ENCODE measurements around the gene NES. TPM values are rescaled to one million over a fixed set of nuclear protein-coding genes. Genes with fewer than 3 reads are reported as not detected.

NES gene
- total and polyA plus RNA-seq, 11 donors, result 59.7 to 499 (median 158) TPM

DNA sequence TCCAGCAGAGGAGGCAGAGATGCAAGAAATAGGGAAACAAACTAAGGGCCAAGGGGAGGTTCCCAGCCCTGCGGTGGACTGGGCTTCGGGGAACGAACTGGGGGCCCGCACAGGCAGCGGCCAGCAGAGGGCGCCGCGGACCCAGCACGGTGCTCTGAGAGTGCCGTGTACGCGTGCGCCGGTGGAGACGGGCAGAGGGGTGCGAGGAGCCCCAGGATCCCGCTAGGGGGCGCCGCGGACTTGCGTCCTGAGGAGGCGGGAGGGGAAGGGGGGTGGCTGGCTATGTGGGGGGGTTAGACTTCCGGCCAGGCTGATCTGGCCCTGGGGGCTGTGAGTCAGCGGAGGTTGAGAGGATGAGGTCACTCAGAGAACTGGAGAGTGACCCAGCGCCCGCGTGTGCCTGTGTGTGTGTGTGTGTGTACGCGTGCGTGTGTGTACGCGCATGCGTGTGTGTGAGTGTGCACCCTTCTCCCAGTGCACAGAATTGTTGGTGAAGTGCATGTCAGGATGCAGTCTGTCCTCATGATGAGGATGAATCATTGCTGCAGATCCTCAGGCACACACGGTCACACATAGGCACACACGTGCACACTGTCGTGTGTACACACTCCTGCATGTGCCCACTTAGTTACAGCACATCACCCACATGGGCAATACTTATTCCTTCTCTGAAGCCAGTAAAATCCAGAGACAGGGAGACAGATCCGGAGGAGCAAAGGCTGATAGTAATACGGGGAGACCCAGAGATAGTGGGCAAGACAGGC is 17.0 kb downstream of the NES start:
- peaks cover 26 to 82% (median 69%) of the 10 kb centered on the region in 12 donors for H3K4me1 ChIP-seq
- intact Hi-C loops (cut with DNase I), result loop anchor here (1.0 to 10.0 kb wide), 12 partner anchors 17 to 545 kb away; partner anchors contain the start of genes NES (in 5 of the 10), MEF2D (in 3 of the 10), CRABP2 (in 1 of the 10) and LMNA (in 1 of the 10)
- no peaks in the 10 kb centered on the region for H3K36me3 ChIP-seq
- peak in 1 of 2 donors; percentile 33 for TF ChIP-seq POLR2A (IDR thresholded peaks at IDR 0.05)
- TF ChIP-seq, protein P1, sequence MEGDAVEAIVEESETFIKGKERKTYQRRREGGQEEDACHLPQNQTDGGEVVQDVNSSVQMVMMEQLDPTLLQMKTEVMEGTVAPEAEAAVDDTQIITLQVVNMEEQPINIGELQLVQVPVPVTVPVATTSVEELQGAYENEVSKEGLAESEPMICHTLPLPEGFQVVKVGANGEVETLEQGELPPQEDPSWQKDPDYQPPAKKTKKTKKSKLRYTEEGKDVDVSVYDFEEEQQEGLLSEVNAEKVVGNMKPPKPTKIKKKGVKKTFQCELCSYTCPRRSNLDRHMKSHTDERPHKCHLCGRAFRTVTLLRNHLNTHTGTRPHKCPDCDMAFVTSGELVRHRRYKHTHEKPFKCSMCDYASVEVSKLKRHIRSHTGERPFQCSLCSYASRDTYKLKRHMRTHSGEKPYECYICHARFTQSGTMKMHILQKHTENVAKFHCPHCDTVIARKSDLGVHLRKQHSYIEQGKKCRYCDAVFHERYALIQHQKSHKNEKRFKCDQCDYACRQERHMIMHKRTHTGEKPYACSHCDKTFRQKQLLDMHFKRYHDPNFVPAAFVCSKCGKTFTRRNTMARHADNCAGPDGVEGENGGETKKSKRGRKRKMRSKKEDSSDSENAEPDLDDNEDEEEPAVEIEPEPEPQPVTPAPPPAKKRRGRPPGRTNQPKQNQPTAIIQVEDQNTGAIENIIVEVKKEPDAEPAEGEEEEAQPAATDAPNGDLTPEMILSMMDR (IDR thresholded peaks at IDR 0.05), result peak; percentile 94 to 100 (median 98)
- H3K27ac ChIP-seq, result peak overlapping the region; percentile 53 to 99 (median 96)
- peak overlapping the region in 10 of 12 donors; percentile 19 to 46 (median 42) for H3K4me3 ChIP-seq
- peaks cover 0 to 21% (median 0%) of the 10 kb centered on the region in 9 donors for H3K27me3 ChIP-seq
- ATAC-seq (peak; percentile 81 to 88 (median 83)), DNase-seq (peak; percentile 97 to 98 (median 98))
- 9 to 17% (median 11%) methylated on average over 37 to 38 of the region's 38 CpGs for WGBS, 4 donors
- H3K9me3 ChIP-seq, result no peaks in the 10 kb centered on the region

GRCh38 chr1:156659661-156659987 is 17.6 kb downstream of the NES start:
- peaks cover 0 to 24% (median 0%) of the 10 kb centered on the region in 9 donors for H3K27me3 ChIP-seq
- intact Hi-C loops (cut with DNase I), result loop anchor here in 7 of 10 donors (1.0 to 10.0 kb wide), 4 partner anchors 19 to 277 kb away; no protein-coding TSS in a partner anchor
- TF ChIP-seq POLR2A (IDR thresholded peaks at IDR 0.05), result no peak
- TF ChIP-seq, protein P1 (IDR thresholded peaks at IDR 0.05), result no peak
- ATAC-seq, result no peak
- H3K36me3 ChIP-seq, result no peaks in the 10 kb centered on the region
- no peaks in the 10 kb centered on the region for H3K9me3 ChIP-seq
- no peak for DNase-seq
- H3K4me1 ChIP-seq, result peaks cover 24 to 78% (median 64%) of the 10 kb centered on the region in 12 donors
- peak overlapping the region in 9 of 12 donors; percentile 5 to 99 (median 93) for H3K27ac ChIP-seq
- H3K4me3 ChIP-seq, result peak overlapping the region in 5 of 12 donors; percentile 5 to 46 (median 42)
- WGBS, 4 donors, result 17 to 23% (median 20%) methylated on average over 6 of the region's 6 CpGs

GRCh38 chr1:156658945-156659574 is 18.1 kb downstream of the NES start:
- TF ChIP-seq, protein P1 (IDR thresholded peaks at IDR 0.05), result no peak
- no peak for TF ChIP-seq POLR2A (IDR thresholded peaks at IDR 0.05)
- Histone ChIP-seq H3K4me1 (peaks cover 18 to 72% (median 58%) of the 10 kb centered on the region in 12 donors), H3K36me3 (no peaks in the 10 kb centered on the region), H3K4me3 (no peak overlapping the region), H3K27me3 (peaks cover 0 to 27% (median 0%) of the 10 kb centered on the region in 9 donors), H3K9me3 (no peaks in the 10 kb centered on the region), H3K27ac (peak overlapping the region in 5 of 12 donors; percentile 5 to 98 (median 73))
- intact Hi-C loops (cut with DNase I), result loop anchor here in 7 of 10 donors (1.0 to 10.0 kb wide), 4 partner anchors 19 to 277 kb away; no protein-coding TSS in a partner anchor
- no peak for ATAC-seq
- DNase-seq, result no peak
- 78 to 84% (median 81%) methylated on average over 10 of the region's 10 CpGs for WGBS, 4 donors

GRCh38 chr1:156658496-156658895 is 18.7 kb downstream of the NES start:
- Histone ChIP-seq H3K9me3 (no peaks in the 10 kb centered on the region), H3K4me1 (peaks cover 13 to 66% (median 52%) of the 10 kb centered on the region in 12 donors)
- intact Hi-C loops (cut with DNase I), result loop anchor here in 7 of 10 donors (5.0 to 10.0 kb wide), 3 partner anchors 76 to 276 kb away; no protein-coding TSS in a partner anchor

More at GRCh38 chr1:156658496-156658895, 18.7 kb downstream of the NES start:
- TF ChIP-seq POLR2A (IDR thresholded peaks at IDR 0.05), result no peak
- TF ChIP-seq, protein P1 (IDR thresholded peaks at IDR 0.05), result no peak
- Histone ChIP-seq H3K36me3 (no peaks in the 10 kb centered on the region), H3K27me3 (peaks cover 0 to 28% (median 1%) of the 10 kb centered on the region in 9 donors), H3K27ac (no peak overlapping the region), H3K4me3 (no peak overlapping the region)
- WGBS, 4 donors, result 87 to 91% (median 90%) methylated on average over 13 to 14 of the region's 14 CpGs
- ATAC-seq (no peak), DNase-seq (no peak)

All from heart left ventricle (tissue), 16 donors.